A549 (cell line): ENCODE measurements around the gene H2BK1.

Experiments
- CEBPB ChIP-seq, 2 experiments: fragments of >200 bp in 1 of 2; sonication (Bioruptor Twin) in 1 of 2; formaldehyde crosslinking in 1 of 2; IDR thresholded peaks; 2 replicates each; pipeline ENCODE4 v1.6.1; 2012 to 2016
- HEYL ChIP-seq: fragments of 250-450 bp; sonication (Bioruptor Pico); IDR thresholded peaks from 2 replicates; pipeline ENCODE4 v1.8.0; 2021; ENCODE audit warnings: mild to moderate bottlenecking, moderate library complexity
- MYC ChIP-seq: IDR thresholded peaks from 2 replicates; pipeline ENCODE4 v1.6.1; 2012; ENCODE audit warnings: mild to moderate bottlenecking, inconsistent platforms, low read length, improper control_type of control experiment, borderline replicate concordance
- POLR2A ChIP-seq: IDR thresholded peaks from 2 replicates; pipeline ENCODE4 v1.6.1; 2012; ENCODE audit warnings: mild to moderate bottlenecking, low read length
- POLR2AphosphoS2 ChIP-seq: conservative IDR thresholded peaks from 2 replicates; pipeline ENCODE4 v1.6.1; 2012; ENCODE audit warnings: low read length, improper control_type of control experiment, inconsistent platforms
- RFX5 ChIP-seq: fragments of 450-650 bp; IDR thresholded peaks from 2 replicates; pipeline ENCODE4 v1.7.1; 2014; ENCODE audit warnings: antibody characterized with exemption, mild to moderate bottlenecking, moderate library complexity
- SREBF2 ChIP-seq: fragments of 450-650 bp; IDR thresholded peaks from 2 replicates; pipeline ENCODE4 v1.6.1; 2014; ENCODE audit warnings: mild to moderate bottlenecking, moderate library complexity
- TF ChIP-seq, protein P1 (sequence below): fragments of >200 bp; sonication (Bioruptor Twin); formaldehyde crosslinking; IDR thresholded peaks from 3 replicates; pipeline ENCODE4 v1.5.1; 2016
- TF ChIP-seq, protein P2 (sequence below): fragments of 250-450 bp; sonication (Bioruptor Pico); IDR thresholded peaks from 2 replicates; pipeline ENCODE4 v1.5.0; 2021; ENCODE audit warnings: mild to moderate bottlenecking, moderate library complexity, borderline replicate concordance

DNA sequence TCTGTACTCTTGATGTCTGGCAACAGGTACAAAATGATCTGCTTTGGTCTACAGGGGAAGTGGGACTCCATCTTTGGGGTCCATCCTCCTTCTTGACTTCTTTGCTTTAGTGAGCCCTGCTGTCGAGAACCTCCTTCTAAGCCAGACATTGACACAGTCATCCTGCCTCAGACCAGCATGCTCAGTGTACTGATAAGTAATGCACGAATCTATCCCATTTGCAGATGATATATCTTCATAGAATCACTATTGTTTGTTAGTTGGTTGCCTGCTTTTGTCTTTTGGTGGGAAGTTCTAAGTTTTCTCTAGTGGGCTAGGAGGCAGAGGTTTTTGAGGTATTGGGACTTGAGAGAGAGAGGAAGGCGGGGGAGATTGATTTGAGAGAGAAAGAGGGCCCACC lies 8.9 kb downstream of the H2BK1 start:
- TF ChIP-seq, protein P1, sequence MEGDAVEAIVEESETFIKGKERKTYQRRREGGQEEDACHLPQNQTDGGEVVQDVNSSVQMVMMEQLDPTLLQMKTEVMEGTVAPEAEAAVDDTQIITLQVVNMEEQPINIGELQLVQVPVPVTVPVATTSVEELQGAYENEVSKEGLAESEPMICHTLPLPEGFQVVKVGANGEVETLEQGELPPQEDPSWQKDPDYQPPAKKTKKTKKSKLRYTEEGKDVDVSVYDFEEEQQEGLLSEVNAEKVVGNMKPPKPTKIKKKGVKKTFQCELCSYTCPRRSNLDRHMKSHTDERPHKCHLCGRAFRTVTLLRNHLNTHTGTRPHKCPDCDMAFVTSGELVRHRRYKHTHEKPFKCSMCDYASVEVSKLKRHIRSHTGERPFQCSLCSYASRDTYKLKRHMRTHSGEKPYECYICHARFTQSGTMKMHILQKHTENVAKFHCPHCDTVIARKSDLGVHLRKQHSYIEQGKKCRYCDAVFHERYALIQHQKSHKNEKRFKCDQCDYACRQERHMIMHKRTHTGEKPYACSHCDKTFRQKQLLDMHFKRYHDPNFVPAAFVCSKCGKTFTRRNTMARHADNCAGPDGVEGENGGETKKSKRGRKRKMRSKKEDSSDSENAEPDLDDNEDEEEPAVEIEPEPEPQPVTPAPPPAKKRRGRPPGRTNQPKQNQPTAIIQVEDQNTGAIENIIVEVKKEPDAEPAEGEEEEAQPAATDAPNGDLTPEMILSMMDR: no peak
- TF ChIP-seq SREBF2 (no peak), RFX5 (no peak), HEYL (CRISPR knock-in tag) (no peak), POLR2AphosphoS2 (no peak), POLR2A (no peak), MYC (no peak), CEBPB (IDR thresholded peaks at IDR 0.05) (no peak)
- TF ChIP-seq, protein P2, sequence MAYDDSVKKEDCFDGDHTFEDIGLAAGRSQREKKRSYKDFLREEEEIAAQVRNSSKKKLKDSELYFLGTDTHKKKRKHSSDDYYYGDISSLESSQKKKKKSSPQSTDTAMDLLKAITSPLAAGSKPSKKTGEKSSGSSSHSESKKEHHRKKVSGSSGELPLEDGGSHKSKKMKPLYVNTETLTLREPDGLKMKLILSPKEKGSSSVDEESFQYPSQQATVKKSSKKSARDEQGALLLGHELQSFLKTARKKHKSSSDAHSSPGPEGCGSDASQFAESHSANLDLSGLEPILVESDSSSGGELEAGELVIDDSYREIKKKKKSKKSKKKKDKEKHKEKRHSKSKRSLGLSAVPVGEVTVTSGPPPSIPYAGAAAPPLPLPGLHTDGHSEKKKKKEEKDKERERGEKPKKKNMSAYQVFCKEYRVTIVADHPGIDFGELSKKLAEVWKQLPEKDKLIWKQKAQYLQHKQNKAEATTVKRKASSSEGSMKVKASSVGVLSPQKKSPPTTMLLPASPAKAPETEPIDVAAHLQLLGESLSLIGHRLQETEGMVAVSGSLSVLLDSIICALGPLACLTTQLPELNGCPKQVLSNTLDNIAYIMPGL (CRISPR knock-in tag): no peak
